C4-2B (cell line): Measurements from ENCODE around the gene JAK1.

Experiments
- ZFX ChIP-seq: fragments of 450-650 bp; IDR thresholded peaks from 2 replicates; pipeline ENCODE4 v1.6.1; 2017
- TF ChIP-seq, protein P1 (sequence below): fragments of 450-650 bp; conservative IDR thresholded peaks from 2 replicates; pipeline ENCODE4 v1.5.1; 2017; ENCODE audit warnings: mild to moderate bottlenecking

DNA sequence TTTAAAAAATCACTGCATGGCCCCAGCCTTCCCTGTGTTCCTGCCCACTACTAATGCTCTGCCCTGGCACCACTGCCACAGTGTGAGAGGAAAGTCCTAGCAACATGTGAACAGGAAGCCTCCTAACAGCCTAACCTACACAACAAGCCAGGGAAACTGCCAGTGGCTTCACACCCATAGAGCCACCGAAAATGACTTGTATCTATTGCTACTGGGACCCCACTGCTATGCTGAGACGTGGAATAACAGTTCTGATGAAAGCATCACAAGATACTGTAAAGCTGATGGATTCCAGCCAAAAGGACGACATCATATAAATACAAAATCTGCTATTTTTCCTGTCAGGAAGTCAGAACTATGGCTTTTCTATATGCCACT, 74.9 kb downstream of the JAK1 start:
- TF ChIP-seq, protein P1, sequence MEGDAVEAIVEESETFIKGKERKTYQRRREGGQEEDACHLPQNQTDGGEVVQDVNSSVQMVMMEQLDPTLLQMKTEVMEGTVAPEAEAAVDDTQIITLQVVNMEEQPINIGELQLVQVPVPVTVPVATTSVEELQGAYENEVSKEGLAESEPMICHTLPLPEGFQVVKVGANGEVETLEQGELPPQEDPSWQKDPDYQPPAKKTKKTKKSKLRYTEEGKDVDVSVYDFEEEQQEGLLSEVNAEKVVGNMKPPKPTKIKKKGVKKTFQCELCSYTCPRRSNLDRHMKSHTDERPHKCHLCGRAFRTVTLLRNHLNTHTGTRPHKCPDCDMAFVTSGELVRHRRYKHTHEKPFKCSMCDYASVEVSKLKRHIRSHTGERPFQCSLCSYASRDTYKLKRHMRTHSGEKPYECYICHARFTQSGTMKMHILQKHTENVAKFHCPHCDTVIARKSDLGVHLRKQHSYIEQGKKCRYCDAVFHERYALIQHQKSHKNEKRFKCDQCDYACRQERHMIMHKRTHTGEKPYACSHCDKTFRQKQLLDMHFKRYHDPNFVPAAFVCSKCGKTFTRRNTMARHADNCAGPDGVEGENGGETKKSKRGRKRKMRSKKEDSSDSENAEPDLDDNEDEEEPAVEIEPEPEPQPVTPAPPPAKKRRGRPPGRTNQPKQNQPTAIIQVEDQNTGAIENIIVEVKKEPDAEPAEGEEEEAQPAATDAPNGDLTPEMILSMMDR, result no peak
- TF ChIP-seq ZFX, result no peak
